Stimulated activated CD8-positive, alpha-beta memory T cell treated with anti-CD3 and anti-CD28 coated beads, Interleukin-7, amount 100 ng/mL, for 24 hours (primary cell): ENCODE results near the gene LY86.
A peak's percentile ranks its signal among the peaks of the same experiment; 100 is the strongest.
"Not testable (repeated sequence)": the region's sequence is repeated elsewhere in the genome, so short reads cannot be mapped to it uniquely, and the experiment has no call there.

Experiments used
- DNase-seq: peaks from one replicate; pipeline ENCODE4 v3.0.0-alpha.2; 2020; ENCODE audit warnings: low read depth

The LY86 gene

DNA sequence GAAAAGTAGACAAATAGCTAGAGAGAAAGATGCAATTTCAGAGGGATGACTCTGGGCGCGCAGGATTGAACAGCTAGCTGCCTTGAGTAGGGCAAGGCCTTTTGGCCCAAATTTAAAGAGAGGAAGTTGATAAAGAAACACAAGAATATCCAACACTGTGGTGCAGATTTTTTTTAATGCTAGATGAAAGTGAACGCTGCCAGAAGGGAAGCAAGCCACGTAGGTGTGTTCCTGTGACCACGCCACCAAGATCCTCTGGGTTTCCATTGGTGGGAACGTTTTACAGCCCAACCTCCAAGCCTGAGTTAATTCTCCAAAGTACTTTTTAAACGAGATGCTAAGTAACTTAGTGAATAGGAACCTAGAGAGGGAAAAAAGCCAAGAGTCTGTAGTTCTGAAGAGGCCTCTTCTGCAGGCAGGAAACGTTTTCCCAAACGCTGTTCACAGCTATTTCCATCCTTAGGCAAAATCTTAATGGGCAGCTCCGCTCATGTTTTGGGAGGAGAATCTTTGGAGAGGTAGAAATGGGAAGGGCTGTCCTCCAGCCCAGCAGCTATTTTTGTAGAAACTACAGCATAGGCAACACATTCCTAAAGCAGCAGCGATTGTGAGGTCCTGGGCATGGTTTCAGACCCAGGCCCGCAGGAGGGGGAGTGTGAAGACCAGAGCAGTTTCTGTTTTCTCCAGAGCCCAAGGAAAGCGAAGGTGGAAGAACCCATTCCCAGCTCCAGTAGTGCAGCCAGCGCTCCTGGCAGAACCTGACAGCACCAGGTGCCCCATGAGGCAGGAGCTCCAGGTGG is 8.2 kb downstream of the LY86 start:
- no peak for DNase-seq

DNA sequence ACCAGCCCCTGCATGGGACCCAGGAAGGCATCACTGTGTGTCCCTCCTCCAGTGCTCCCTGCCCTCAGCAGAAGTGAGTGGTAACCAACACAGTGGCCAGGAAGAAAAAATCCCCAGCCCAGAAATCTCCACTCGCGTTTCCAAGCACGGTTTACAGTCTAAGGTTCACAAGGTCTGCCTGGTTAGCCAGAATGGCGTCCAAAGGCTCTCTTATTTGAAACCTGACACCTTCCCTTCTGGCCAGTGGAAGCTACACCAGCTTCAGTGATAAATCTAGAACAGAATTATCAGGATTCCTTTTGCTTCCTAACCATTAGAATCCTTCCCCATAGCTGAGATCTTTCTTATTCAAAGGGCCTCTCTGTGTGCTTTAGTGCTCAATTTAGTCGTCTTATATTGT is 9.2 kb downstream of the LY86 start:
- DNase-seq, result no peak

DNA sequence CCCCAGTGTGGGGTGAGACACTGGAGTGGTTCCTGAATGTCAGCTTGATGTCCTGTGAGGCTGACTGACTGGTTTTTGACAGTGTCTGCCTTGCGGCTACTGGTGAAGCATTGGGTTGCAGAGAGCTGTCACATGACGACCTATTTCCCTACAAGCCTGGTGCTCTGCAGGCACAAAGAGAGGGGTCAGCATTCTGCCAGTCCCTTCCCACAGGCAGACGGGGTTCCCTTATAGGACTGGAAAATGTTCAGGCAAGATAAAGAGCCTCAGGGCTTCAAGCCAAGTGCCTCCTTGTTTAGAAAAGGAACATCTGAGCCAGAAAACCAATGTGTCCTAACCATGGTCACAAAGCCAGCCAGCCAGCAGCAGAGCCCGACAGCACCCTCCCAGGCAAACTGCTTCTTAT is 11.0 kb downstream of the LY86 start:
- DNase-seq, result no peak

DNA sequence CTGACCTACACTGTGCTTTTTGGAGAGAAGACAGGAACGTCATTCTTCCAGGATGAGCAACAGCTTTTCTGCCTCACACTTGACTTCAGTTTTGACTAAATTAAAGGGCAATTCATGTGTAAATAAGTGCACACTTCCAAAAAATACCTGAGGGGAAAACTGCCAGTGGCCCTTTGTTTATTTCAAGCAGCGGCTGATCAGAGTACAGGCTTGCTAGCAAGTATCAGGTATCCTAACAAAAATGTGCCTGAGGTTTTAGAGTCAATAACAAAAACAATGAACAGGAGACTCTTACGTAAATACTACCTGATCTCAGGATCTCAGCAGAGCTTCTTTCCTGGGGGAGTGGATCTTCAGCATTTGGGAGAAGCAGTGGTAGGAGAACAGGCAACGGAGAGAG is 12.4 kb downstream of the LY86 start:
- no peak for DNase-seq

DNA sequence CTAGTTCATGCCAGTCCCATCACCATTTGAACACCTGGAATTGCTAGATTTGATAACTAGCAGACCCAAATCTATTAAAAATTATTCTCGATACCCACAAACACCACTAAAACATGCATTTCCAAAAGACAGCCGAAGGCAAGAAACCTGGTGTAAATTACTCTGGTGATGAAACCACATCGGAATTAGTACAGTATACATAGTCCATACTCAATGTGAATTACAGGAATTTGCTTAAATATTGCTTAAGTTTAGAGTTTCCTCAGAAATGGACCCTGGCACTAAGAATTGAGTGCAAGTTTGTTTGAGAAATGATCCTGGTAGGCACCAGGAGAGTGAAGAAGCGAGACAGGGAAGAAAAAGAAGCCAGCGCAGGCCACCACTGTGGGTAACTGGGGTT is 13.7 kb downstream of the LY86 start:
- DNase-seq, result no peak

DNA sequence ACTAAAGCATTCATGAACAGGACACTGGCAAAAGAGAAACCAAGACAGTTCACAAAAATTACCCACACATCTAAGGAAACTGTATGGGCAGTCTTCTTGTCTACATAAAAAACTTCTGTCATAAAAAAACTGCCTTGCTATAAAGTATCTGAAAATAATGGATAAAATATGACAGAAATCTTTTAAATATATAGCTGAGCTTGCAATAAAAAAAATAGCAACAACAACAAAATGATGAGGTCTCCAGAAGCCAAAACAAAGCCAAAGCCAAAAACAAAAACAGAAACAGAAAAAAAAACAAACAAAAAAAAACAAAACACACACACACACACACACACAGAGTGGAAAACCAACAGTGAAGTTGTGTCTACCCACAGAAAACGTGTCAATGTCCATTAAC is 14.8 kb downstream of the LY86 start:
- DNase-seq, result no peak

DNA sequence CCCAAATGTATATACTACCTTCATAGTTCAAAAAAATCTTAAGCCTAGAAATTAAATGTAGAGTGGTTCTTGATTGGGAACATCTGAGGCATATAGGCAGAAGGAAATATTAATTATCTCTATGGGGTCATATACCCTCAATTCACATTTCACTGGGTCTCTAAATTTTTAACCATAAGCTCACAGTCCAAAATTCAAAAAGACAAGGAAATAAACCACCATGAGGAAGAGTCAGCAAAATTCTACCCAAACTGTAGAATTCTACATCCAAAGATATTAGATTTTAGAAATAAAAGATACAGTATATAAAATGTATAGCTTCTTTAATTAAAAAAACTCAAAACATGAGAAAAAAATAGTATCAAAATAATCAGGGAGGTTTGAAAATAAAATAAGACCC is 15.5 kb downstream of the LY86 start:
- no peak for DNase-seq

DNA sequence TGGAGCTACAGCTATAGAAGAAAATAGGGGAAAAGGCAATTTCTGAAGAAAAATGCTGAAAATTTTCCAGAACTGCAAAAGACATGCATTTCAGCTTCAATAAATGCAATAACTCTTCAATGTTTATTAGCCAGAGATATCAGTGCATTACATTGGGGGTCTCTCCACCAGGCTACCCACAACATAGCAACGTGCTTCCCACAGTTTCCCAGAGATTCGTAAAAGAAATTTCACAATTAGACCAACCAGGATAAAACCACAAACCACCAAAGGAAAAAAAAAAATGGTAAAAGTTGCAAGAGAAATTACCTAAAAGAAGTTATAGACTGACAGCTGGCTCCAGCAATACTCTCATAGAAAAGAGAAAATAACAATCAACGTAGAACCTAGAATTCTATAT is 16.0 kb downstream of the LY86 start:
- no peak for DNase-seq

DNA sequence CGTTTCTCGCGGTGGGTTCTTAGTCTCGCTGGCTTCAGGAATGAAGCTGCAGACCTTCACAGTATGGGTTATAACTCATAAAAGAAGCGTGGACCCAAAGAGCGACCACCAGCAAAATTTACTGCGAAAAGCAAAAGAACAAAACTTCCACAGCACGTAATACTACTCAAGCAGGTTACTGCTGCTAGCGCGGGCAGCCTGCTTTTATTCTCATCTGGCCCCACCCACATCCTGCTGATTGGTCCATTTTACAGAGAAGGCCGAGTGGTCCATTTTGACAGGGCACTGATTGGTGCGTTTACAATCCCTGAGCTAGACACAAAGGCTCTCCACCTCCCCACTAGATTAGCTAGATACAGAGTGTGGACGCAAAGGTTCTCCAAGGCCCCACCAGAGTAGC is 17.4 kb downstream of the LY86 start:
- no peak for DNase-seq

DNA sequence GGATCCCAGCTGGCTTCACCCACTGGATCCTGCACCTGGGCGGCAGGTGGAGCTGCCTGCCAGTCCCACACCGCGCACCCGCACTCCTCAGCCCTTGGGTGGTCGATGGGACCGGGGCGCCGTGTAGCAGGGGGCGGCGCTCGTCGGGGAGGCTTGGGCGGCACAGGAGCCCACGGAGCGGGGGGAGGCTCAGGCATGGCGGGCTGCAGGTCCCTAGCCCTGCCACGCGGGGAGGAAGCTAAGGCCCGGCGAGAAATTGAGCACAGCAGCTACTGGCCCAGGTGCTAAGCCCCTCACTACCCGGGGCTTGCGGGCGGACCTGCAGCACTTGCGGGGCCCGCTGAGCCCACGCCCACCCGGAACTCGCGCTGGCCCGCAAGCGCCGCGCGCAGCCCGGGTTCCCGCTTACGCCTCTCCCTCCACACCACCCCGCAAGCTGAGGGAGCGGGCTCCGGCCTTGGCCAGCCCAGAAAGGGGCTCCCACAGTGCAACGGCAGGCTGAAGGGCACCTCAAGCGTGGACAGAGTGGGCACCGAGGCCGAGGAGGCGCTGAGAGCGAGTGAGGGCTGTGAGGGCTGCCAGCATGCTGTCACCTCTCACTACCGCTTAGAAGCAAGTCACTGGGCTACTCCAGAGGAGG is 18.0 kb downstream of the LY86 start:
- DNase-seq, result not testable (repeated sequence)

DNA sequence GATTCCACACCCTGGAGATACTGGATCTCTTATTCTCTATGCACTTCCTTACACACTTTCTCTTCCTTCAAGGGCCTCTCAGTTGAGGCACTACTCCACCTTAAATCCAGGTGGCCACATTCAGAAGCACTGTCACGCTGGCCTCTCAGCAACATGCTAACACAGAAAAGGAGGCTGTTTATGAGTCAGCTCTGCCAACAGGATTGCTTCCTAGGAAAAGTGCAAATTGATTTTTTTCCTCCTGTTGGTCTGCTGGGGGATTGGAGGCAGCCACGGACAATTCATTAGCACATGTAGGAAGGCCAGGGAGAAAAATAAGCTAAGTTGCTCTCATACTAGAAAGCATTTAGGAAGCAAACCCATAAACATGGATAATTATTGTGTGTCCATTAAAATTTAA is 20.9 kb downstream of the LY86 start:
- no peak for DNase-seq

DNA sequence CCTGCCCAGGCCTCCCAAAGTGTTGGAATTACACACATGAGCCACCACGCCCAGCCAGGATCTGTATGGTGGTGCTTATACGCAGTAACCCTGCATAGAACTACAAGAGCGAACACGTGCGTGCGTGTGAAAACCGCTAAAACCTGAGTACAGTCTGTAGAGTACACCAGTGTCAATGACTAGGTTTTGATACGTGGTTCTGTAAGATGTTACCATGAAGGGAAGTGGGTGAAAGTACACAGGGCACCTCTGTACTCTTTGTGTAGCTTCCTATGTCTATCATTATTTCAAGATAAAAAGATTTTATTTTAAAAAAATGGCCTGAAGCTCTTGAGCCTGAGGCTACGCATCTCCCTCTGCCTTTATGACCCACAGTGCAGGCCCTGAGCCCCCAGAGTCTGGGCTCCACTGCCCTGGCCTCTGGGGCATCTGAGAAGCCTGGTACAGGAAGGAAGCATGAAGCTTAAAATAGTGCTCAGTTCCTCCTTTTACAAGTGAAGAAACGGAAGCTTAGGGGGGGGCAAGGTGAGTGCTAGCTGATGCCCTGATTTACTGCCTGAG is 21.6 kb downstream of the LY86 start:
- DNase-seq, result peak; percentile 13

DNA sequence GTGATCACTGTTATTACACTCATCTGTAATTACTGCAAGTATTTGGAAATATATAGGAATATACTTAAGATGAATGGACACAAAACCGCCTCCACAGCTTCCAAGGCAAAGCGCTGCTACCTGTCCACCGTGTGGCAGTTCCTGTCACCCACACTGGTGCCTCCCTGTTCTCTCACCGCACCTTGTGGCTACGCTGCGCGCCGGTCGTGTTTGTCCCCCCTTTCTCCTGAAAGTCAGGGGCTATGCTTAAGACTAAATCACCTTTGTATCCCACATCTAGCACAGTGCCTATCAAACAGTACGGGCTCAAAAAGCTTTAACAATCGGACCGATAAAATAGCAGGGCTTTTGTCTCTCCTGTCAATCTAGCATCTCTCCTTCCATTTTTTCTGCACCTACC is 23.0 kb downstream of the LY86 start:
- DNase-seq, result no peak

DNA sequence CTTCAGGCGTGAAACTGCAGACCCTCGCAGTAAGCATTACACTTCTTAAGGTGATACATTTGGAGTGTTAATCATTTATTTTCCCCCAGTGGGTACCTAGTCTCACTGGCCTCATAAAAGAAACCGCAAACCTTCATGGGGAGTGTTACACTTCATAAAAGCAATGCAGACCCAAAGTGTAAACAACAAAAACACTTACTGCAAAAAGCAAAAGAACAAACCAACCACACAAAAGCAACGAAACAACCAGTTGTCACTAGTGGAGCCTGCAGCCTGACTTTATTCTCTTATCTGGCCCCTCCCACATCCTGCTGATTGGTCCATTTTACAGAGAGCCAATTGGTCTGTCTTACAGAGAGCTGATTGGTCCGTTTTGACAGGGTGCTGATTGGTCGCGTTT is 23.8 kb downstream of the LY86 start:
- DNase-seq, result no peak

DNA sequence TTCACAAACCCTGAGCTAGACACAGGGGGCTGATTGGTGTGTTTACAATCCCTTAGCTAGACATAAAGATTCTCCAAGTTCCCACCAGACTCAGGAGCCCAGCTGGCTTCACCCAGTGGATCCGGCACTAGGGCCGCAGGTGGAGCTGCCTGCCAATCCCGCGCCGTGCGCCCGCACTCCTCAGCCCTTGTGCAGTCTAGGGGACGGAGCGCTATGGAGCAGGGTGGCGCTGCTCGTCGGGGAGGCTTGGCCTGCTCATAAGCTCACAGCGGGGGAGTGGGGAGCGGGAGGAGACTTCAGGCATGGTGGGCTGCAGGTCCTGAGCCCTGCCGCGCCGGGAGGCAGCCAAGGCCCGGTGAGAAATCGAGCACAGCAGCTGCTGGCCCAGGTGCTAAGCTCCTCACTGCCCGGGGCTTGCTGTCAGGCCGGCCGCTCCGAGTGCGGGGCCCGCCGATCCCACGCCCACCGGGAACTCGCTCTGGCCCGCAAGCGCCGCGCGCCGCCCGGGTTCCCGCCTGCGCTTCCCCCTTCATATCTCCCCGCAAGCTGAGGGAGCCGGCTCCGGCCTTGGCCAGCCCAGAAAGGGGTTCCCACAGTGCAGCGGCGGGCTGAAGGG is 24.7 kb downstream of the LY86 start:
- not testable (repeated sequence) for DNase-seq

DNA sequence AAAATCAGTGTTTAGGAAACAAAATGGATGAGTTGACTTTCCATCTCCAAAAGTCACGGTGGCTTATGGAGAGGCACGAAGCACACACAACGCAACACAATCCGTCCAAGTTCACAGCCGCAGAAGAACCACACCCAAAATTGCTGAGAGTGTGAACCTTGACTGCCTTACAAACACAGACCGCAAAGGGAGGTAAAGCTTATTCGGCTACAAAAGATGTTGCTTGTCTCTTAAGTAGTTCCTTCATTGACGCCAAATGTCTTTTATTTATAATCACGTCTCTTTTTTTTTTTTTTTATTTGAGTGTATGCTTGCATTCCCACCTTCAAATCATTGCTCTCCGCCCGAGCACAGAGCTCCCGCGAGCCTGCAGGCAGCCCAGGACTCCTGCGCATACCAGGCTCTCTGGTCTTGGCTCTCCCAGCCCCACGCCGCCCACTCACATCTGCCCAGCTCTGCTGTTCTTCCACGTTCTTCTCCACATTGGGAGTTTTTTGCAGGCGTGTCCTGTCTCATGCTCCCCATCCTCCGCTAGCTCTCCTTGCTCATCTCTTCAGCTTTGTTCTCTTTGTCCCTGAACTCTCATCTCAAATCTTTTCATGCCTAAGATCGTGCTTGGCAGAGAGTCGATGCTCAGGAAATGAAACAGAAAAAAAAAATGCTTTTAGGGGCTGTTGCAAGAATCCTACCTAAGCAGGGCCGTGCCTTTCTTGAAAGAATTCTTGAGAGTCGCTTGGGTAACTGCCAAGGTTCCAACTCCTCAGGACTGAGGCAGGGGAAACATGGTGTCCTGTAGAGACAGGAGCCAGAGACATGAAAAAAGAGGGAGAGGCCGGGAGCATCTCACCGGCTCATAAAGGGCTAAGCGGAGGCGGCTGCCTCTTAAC is 25.8 kb downstream of the LY86 start:
- DNase-seq, result no peak

DNA sequence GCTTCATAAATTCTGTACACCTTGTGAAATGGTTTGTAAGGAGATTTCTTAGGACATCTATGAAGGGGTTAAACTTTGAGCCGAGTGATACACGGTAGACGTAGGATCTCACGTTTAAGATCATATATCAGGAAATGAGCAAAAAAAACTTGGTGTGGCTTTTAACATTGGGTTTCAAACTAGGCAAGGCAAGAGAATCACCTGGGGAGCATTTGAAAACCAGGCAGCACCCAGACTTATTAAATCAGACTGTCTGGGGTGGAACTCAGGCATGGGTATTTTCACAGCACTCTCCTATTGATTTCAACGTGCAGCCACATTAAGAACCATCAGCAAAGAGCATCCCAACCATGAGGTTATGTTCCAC is 26.4 kb downstream of the LY86 start:
- no peak for DNase-seq

DNA sequence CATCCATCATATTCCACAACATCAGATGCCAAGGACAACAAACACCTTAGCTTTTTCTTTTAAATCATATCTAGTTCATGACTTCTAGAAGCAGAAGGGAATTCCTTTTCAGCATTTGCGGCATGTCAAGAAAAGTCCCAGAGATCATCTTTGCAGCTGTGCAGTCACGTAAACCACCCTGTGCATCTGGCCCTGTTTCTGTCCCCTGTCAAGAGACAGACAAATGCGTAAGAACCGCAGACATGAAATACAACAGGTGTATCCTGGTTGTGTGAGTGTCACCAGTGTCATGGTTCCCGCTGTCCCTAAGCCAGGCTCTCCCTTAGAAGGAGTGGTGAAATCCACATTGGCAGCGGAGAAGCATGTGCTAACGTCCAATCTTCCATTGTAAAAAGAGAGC is 28.1 kb downstream of the LY86 start:
- DNase-seq, result no peak

DNA sequence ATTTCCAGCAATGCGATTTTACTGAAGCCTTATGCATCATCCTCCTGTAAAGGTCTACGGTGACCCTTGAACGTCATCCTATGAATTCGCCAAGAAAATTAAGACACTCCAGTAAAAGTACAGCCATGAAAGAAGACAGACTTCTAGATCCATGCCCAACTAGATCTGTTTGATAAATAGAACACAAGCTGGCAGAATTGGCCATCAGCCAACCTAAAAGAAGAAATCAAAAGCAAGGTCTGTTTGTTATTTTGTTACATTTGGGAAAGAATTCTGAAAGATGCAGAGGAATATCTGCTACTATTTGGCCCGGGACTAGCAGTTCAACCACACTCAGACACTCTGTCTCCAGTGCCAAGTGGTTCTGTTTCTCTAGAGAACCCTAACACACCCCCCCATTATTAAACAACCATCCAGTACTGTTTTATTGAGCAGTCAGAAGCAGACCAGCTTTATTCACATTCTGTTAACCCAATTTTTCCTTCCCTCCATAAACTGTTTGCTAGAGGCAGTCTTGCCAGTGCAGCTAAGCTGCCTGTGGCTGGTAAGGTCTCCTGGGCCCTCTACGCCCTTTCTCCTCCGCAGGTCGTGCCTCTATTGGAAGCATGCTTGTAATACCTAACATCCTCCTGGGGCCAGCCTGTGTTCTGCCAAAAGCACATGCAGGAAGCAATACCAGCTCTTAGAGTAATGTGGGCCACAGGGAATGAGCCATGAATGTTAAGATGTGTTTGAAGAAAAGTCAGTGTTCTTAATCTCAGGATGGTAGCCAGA is 30.7 kb downstream of the LY86 start:
- DNase-seq, result no peak

DNA sequence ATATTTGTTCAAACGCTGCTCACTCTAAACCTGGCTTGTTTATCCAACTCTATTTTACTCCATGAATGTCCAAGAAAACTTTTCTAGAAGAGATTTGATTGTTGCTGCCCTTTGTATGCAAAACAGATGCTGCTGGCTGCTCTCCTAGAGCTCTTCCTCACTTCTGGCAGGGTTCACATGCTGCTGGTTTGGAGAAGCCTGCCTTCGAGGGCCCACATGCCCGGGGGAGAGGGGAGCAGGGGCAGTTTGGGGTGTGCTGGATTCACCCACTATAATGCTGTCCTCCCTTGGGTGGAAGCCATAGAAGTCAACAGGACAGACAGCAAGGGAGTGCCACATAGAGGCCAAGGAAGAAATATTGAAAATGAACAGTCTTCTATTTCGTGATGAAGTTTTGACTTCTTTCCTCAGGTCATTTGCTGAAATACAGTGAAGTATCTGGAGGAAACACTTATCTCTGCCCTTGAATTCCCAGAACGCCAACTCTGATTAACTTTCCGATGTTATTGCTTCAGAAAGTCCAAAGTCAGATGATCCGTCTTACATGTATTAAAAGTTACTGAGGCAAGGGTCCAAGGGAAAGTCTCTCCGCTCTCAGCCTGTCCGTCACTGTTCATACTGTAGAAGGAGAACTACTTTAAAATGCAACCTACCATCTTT is 32.4 kb downstream of the LY86 start:
- no peak for DNase-seq

DNA sequence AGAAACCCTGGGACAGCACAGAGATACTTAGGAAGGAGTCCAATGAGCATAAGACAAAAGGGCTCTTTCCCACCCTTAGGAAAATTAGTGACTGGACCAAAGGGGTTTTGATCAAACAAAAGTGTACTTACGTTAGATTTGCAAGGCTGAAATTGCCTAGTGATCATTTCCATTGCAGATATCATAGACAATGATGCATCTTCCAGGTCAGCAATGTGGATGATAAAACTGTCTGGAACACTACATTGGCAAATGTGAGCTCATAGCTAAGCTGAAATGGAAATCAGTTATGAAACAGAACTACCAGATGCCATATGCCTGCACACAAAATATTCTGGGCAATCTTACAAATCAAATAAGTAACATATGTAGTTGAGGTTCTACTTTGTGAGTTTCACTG is 34.0 kb downstream of the LY86 start:
- no peak for DNase-seq
